ENCODE measurements around the gene ELANE.
"Not testable (repeated sequence)": the region's sequence is repeated elsewhere in the genome, so short reads cannot be mapped to it uniquely, and the experiment has no call there.

ELANE gene

GRCh38 chr19:887599-887998 lies 35.5 kb downstream of the ELANE start:
- no peak for DNase-seq (ENCODE audit: low spot score)
- no peak for TF ChIP-seq CTCF (IDR thresholded peaks at IDR 0.05; ENCODE audit: extremely low read depth, missing control alignments)

- no peak for TF ChIP-seq CTCF (IDR thresholded peaks at IDR 0.05; ENCODE audit: extremely low read depth, missing control alignments)
These were observed 36.7 kb downstream of the ELANE start for GRCh38 chr19:888581-889385.

GRCh38 chr19:889662-890295 lies 37.7 kb downstream of the ELANE start:
- no peak for DNase-seq (ENCODE audit: low spot score)
- TF ChIP-seq CTCF (IDR thresholded peaks at IDR 0.05; ENCODE audit: extremely low read depth, missing control alignments), result no peak

More at GRCh38 chr19:888581-889385, 36.7 kb downstream of the ELANE start:
- peak; percentile 74 for DNase-seq (ENCODE audit: low spot score)

GRCh38 chr19:890831-891230 lies 38.7 kb downstream of the ELANE start:
- no peak for TF ChIP-seq CTCF (IDR thresholded peaks at IDR 0.05; ENCODE audit: extremely low read depth, missing control alignments)

GRCh38 chr19:891421-892200 lies 39.5 kb downstream of the ELANE start:
- DNase-seq (ENCODE audit: low spot score), result not testable (repeated sequence)

More at GRCh38 chr19:890831-891230, 38.7 kb downstream of the ELANE start:
- no peak for DNase-seq (ENCODE audit: low spot score)

GRCh38 chr19:892243-892893 lies 40.3 kb downstream of the ELANE start:
- peak; percentile 74 for DNase-seq (ENCODE audit: low spot score)
- TF ChIP-seq CTCF (IDR thresholded peaks at IDR 0.05; ENCODE audit: extremely low read depth, missing control alignments), result no peak

- peak; percentile 100 for DNase-seq (ENCODE audit: low spot score)
- TF ChIP-seq CTCF (IDR thresholded peaks at IDR 0.05; ENCODE audit: extremely low read depth, missing control alignments), result no peak
These were observed 41.0 kb downstream of the ELANE start, which contains the start of the genes MED16 and RNU6-9 for GRCh38 chr19:892894-893689. MED16 (minus strand) TSS chr19:893187; CDS start chr19:891131, 2,056 bp downstream. RNU6-9 (plus strand) TSS chr19:893484.

Data from GM20000 (cell line).